Stomach (tissue), 9 donors: ENCODE data around the gene PNPLA6. TPM values are rescaled to one million over a fixed set of nuclear protein-coding genes. Genes with fewer than 3 reads are reported as not detected.

Experiments used
- DNase-seq, 2 donors: peaks; one replicate each; pipeline versions ENCODE4 v3.0.0 to v3.0.0-alpha.2; 2013 to 2019
- H3K27ac ChIP-seq, 5 donors: fragments of 200-600 bp in 4 of 5; sonication (generic) in 4 of 5; one replicate each; pipeline ENCODE4 v1.5.1; 2013 to 2019; ENCODE audit warnings: mild to moderate bottlenecking in 1 of 5, moderate library complexity in 1 of 5
- H3K27me3 ChIP-seq, 3 donors: fragments of 200-600 bp; sonication (generic); one replicate each; pipeline ENCODE4 v1.5.1; 2017 to 2019; ENCODE audit warnings: mixed run types in 1 of 3
- H3K36me3 ChIP-seq, 4 donors: fragments of 200-600 bp; sonication (generic); 1 replicate in 3 of 4; 2 replicates in 1 of 4; pipeline ENCODE4 v1.5.1; 2016 to 2019
- H3K4me1 ChIP-seq, 4 donors: fragments of 200-600 bp; sonication (generic); one replicate each; pipeline ENCODE4 v1.5.1; 2016 to 2019
- H3K4me3 ChIP-seq, 4 donors: fragments of 200-600 bp; sonication (generic) in 3 of 4; one replicate each; pipeline ENCODE4 v1.5.1; 2016 to 2019; ENCODE audit warnings: mild to moderate bottlenecking in 1 of 4
- H3K9me3 ChIP-seq, 4 donors: fragments of 200-600 bp; sonication (generic); one replicate each; pipeline ENCODE4 v1.5.1; 2016 to 2019
- CTCF ChIP-seq, 7 experiments: fragments of 450-650 bp in 4 of 7; fragments of 200-600 bp in 3 of 7; sonication (generic) in 3 of 7; IDR thresholded peaks; one replicate each; pipeline ENCODE4 v1.5.1; 2016 to 2019; ENCODE audit warnings: antibody characterized with exemption in 7 of 7, control low read depth in 2 of 7, mild to moderate bottlenecking in 1 of 7
- EP300 ChIP-seq: sonication (generic); formaldehyde crosslinking; IDR thresholded peaks from one replicate; pipeline ENCODE4 v1.6.1; 2017; ENCODE audit warnings: antibody characterized with exemption
- POLR2A ChIP-seq, 4 donors: fragments of 450-650 bp; IDR thresholded peaks; one replicate each; pipeline ENCODE4 v1.6.1; 2016; ENCODE audit warnings: antibody characterized with exemption in 4 of 4, control low read depth in 2 of 4, mild to moderate bottlenecking in 1 of 4, moderate library complexity in 1 of 4
- POLR2AphosphoS5 ChIP-seq, 3 donors: sonication (generic); formaldehyde crosslinking; IDR thresholded peaks; one replicate each; pipeline ENCODE4 v1.6.1; 2016; ENCODE audit warnings: antibody characterized with exemption in 3 of 3
- WGBS, 5 donors: extraction: QIAGEN DNeasy Blood & Tissue Kit in 3 of 5; methylation state at CpG; one replicate each; pipeline versions ENCODE4 v1.1.5 to v1.1.7; 2013 to 2018; 5-methylcytosine and 5-hydroxymethylcytosine counted together
- intact Hi-C: fragments of 100-400 bp; cut with DNase I; formaldehyde crosslinking; loops from one replicate; pipeline ENCODE4 v1.15.1; 2023; ENCODE audit warnings: low total_unique reads
- polyA plus RNA-seq, 3 donors: library from polyadenylated mRNA; stranded (reverse); fragments of 200-250 nt; gene quantifications; one replicate each; pipeline ENCODE4 v1.2.3, GENCODE V29; 2013
- total RNA-seq, 5 donors: library from RNA; depleted of rRNA; stranded (reverse); fragments of >200 nt; gene quantifications; one replicate each; pipeline versions ENCODE4 v1.1.0 to v1.2.3, GENCODE V29; 2014 to 2016
- donor health status: healthy with polysubstance abuse.
- donor health status: Bipolar disorder and iron deficiency.
- donor health status: healthy.

Gene PNPLA6
- total and polyA plus RNA-seq, 8 donors: 15.2 to 357 (median 44.3) TPM

- H3K4me1 ChIP-seq: peaks cover 17 to 32% (median 25%) of the 10 kb centered on the region in 4 donors
- 93 to 96% (median 95%) methylated on average over 16 to 20 of the region's 20 CpGs for WGBS, 5 donors
- peaks cover 13 to 69% (median 64%) of the 10 kb centered on the region in 4 donors for H3K36me3 ChIP-seq
- H3K27ac ChIP-seq: no peak overlapping the region
- H3K4me3 ChIP-seq: no peak overlapping the region
- no peaks in the 10 kb centered on the region for H3K27me3 ChIP-seq
- DNase-seq: no peak
- intact Hi-C loops: no loop called here
- H3K9me3 ChIP-seq: no peaks in the 10 kb centered on the region
- no peak for TF ChIP-seq POLR2A (IDR thresholded peaks at IDR 0.05)
- no peak for TF ChIP-seq POLR2AphosphoS5 (IDR thresholded peaks at IDR 0.05)
- no peak for TF ChIP-seq EP300
- no peak for TF ChIP-seq CTCF (IDR thresholded peaks at IDR 0.05)
Measured at GRCh38 chr19:7524992-7525739, 10.4 kb upstream of the PNPLA6 start.

GRCh38 chr19:7526059-7526929 lies 9.2 kb upstream of the PNPLA6 start:
- H3K27me3 ChIP-seq: no peaks in the 10 kb centered on the region
- 87 to 90% (median 89%) methylated on average over 30 to 31 of the region's 31 CpGs for WGBS, 5 donors
- intact Hi-C loops: no loop called here

GRCh38 chr19:7527516-7528191 lies 7.9 kb upstream of the PNPLA6 start:
- no peaks in the 10 kb centered on the region for H3K27me3 ChIP-seq
- H3K27ac ChIP-seq: no peak overlapping the region
- intact Hi-C loops: no loop called here
- H3K4me1 ChIP-seq: peaks cover 11 to 23% (median 16%) of the 10 kb centered on the region in 4 donors
- H3K9me3 ChIP-seq: no peaks in the 10 kb centered on the region
- DNase-seq: peak in 1 of 2 donors; percentile 21
- H3K36me3 ChIP-seq: peaks cover 15 to 81% (median 69%) of the 10 kb centered on the region in 4 donors
- H3K4me3 ChIP-seq: no peak overlapping the region
- 72 to 86% (median 85%) methylated on average over 8 to 25 of the region's 25 CpGs for WGBS, 5 donors
- TF ChIP-seq CTCF (IDR thresholded peaks at IDR 0.05) (no peak), POLR2A (IDR thresholded peaks at IDR 0.05) (no peak), POLR2AphosphoS5 (IDR thresholded peaks at IDR 0.05) (no peak), EP300 (no peak)

More at GRCh38 chr19:7526059-7526929, 9.2 kb upstream of the PNPLA6 start:
- peaks cover 17 to 32% (median 25%) of the 10 kb centered on the region in 4 donors for H3K4me1 ChIP-seq
- H3K9me3 ChIP-seq: no peaks in the 10 kb centered on the region
- H3K27ac ChIP-seq: no peak overlapping the region
- TF ChIP-seq CTCF (IDR thresholded peaks at IDR 0.05) (no peak), POLR2AphosphoS5 (IDR thresholded peaks at IDR 0.05) (no peak), EP300 (no peak), POLR2A (IDR thresholded peaks at IDR 0.05) (no peak)
- no peak for DNase-seq
- H3K4me3 ChIP-seq: no peak overlapping the region
- peaks cover 15 to 72% (median 66%) of the 10 kb centered on the region in 4 donors for H3K36me3 ChIP-seq

GRCh38 chr19:7528192-7528519 lies 7.4 kb upstream of the PNPLA6 start:
- Histone ChIP-seq H3K27me3 (no peaks in the 10 kb centered on the region), H3K27ac (no peak overlapping the region), H3K4me1 (peaks cover 6 to 23% (median 13%) of the 10 kb centered on the region in 4 donors), H3K4me3 (no peak overlapping the region), H3K36me3 (peaks cover 15 to 81% (median 70%) of the 10 kb centered on the region in 4 donors), H3K9me3 (no peaks in the 10 kb centered on the region)
- WGBS, 5 donors: 80 to 97% (median 90%) methylated on average over 1 to 7 of the region's 7 CpGs
- TF ChIP-seq EP300: no peak
- no peak for TF ChIP-seq CTCF (IDR thresholded peaks at IDR 0.05)
- TF ChIP-seq POLR2AphosphoS5 (IDR thresholded peaks at IDR 0.05): no peak
- no peak for TF ChIP-seq POLR2A (IDR thresholded peaks at IDR 0.05)
- intact Hi-C loops: no loop called here
- no peak for DNase-seq
